Head of caudate nucleus (tissue), 42 donors: ENCODE measurements around the gene FAM98C.

Experiments used
- DNase-seq, 42 donors: peaks; one replicate each; pipeline versions ENCODE4 v3.0.0 to v3.0.0-alpha.2; 2020 to 2021; ENCODE audit warnings: mixed read lengths in 7 of 42
- intact Hi-C: fragments of 100-400 bp; cut with DNase I; formaldehyde crosslinking; loops from one replicate; pipeline ENCODE4 v1.15.0; 2022

Gene FAM98C

GRCh38 chr19:38443458-38443999 lies 40.6 kb downstream of the FAM98C start:
- DNase-seq, result no peak
- intact Hi-C loops, result no loop called here

DNA sequence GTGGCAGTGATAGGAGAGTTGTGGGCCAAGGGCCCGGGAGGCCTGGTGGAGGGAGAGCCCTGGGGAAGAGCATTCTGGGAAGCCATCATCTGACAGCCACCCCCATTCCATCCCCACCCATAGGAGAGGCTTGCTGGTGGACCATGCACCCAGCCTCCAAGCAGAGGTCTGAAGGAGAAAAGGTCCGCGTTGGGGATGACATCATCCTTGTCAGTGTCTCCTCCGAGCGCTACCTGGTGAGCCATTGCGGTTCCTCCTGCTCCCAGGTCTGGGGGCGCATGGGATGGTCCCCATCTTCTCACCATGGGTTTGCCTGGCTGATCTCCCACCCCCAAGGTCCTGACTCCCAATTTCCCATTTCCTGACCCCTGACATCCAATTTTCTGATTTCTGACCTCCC lies 41.1 kb downstream of the FAM98C start:
- no peak for DNase-seq
- intact Hi-C loops, result no loop called here

DNA sequence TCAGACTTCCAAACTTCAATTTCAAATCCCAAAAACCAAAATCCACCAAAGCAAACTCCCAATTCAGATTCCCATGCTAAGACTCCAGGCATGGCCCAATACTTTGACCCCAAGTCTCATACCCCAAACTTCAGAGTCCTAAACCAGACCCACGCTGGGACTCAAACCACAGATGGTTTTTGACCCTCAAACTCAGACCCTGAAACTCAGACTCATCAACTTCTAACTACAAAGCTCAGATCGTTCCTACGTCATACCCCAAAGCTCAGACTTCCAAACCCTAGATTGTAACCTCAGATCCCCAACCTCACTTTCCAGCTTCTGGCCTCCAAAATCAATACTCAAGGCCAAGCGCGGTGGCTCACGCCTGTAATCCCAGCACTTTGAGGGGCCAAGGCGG lies 42.5 kb downstream of the FAM98C start:
- intact Hi-C loops, result no loop called here
- DNase-seq, result no peak

GRCh38 chr19:38448225-38448624 lies 45.3 kb downstream of the FAM98C start:
- no peak for DNase-seq
- intact Hi-C loops, result no loop called here

- intact Hi-C loops, result no loop called here
Observed at GRCh38 chr19:38449518-38449917, 46.6 kb downstream of the FAM98C start.

DNA sequence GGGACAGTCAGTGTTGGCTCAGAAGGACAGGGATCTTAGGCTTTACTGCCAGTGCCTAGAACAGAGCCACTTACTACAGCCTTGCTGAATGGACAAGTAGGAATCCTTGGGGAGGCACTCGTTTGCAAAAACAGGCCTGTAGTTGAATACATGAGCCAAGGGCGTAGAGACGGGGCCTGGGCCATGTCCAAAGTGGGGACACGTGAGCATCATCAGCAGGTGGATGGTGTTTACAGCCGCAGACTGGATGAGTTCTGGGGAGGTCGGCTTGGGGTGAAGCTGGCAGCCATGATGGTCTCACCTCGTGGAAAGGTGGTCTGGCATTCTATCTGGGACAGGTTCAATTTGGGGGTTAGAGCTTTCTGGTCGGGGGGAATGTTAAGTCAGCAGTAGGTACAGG lies 48.1 kb downstream of the FAM98C start:
- intact Hi-C loops, result no loop called here
- DNase-seq, result no peak

More at GRCh38 chr19:38449518-38449917, 46.6 kb downstream of the FAM98C start:
- DNase-seq, result no peak

- intact Hi-C loops, result no loop called here
- DNase-seq, result no peak
Observed at GRCh38 chr19:38451629-38452028, 48.7 kb downstream of the FAM98C start.

DNA sequence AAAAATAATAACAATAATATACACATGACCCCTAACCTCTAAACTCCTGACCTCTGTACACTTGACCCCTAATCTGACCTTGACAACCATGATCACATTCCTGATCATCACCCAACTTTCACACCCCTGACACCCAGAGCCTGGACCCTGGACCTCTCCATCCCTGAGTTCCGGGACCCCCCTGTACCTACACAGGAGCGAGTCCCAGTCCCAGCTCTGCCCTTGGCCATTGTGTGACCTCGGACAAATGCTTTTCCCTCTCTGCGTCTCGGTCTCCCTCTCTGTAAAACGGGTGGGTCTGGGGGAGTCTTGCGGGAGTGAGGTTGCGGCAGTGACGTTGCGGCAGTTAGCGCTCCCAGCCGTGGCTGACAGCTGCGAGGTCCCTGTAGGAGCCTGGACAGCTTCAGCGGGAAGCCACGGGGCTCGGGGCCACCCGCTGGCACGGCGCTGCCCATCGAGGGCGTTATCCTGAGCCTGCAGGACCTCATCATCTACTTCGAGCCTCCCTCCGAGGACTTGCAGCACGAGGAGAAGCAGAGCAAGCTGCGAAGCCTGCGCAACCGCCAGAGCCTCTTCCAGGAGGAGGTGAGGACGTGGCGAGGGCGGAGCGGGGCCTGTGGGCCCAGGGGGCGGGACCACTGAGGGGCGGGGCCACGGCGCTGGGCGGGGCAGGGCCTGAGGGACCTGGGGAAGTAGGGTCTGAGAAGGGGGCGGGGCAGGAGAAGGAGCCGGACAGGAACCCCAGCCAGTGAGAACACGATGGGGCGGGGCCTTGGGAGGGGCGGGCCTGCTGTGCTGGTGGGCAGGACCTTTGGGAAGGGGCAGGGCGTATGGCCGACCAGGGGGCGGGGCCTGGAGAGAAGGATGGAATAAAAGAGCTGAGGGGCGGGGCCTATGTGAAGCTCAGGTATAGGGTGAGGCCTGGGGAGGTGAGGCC lies 49.8 kb downstream of the FAM98C start:
- intact Hi-C loops, result no loop called here
- no peak for DNase-seq

DNA sequence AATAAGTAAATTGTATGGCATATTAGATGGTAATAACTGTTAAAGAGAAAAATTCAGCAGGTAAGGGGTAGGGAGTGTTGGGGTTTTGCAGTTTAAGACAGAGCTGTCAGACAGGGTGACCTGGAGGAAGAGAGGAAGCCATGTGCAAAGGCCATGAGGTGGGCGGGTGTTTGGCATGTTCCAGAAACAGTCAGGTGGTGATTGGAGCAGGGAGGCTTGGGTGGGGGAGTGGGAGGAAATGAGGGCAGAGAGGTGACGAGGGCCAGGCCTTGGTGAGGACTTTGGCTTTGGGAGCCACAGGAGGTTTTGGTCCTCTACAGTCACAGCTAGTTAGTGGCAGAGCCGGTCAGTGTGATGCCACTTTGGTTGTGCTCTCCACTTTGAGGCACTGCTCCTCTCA lies 50.7 kb downstream of the FAM98C start:
- DNase-seq, result no peak
- intact Hi-C loops, result no loop called here

DNA sequence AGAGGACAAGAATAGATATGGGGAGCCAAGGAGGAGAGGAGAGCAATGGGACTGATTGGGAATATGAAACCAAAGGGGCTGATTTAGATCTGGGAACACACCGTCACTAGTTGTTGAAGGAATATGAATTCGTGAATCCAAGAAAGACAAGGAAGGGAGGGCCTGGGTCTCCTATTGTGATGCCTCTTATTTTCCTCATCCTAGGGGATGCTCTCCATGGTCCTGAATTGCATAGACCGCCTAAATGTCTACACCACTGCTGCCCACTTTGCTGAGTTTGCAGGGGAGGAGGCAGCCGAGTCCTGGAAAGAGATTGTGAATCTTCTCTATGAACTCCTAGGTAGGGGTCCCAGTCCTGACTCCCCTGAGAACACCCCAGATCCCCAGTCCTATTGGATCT lies 52.1 kb downstream of the FAM98C start:
- no peak for DNase-seq
- intact Hi-C loops, result no loop called here

DNA sequence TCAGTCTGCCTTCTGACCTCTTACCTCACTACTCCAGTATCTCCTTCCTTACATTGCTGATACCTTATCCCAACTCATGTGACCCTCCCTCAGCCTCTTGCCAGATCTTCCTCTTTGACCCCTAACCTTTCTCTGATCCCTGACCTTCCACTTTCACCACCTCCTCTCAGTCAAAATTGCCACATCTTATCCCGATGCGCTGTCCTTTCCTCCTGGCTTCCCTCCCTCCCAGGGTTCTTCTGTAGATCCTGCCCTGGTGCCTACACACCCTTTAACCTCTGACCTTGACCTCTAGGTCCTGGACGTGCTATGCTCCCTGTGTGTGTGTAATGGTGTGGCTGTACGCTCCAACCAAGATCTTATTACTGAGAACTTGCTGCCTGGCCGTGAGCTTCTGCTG lies 54.3 kb downstream of the FAM98C start:
- DNase-seq, result no peak

DNA sequence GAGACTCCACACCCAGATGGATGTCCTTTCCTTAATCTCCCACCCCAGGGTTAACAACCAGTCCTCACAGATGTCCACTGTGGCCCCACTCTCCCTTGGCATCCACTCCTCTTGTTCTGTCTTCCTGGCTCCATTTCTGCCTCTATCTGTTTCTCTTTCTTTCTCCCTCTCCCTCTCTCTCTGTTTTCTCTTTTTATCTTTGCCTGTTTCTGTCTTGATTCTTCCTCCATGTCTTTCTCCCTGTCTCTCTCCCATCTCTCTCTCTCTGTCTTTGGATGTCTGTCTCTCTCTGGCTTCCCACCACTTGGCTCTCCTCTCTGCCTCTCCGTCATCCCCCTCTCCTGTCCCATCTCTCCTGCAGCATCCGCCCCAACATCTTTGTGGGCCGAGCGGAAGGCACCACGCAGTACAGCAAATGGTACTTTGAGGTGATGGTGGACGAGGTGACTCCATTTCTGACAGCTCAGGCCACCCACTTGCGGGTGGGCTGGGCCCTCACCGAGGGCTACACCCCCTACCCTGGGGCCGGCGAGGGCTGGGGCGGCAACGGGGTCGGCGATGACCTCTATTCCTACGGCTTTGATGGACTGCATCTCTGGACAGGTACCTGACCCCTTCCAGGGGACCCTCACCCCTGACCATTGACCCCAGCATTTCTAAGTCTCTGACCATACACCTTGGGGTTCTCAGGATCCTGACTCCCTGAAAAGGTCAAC lies 55.0 kb downstream of the FAM98C start:
- no peak for DNase-seq
- intact Hi-C loops, result no loop called here

More for the DNA sequence above, 54.3 kb downstream of the FAM98C start:
- intact Hi-C loops, result no loop called here
